NCI-H1417 treated with DMSO at 0.1 percent for 48 hours (cell line): Measurements from ENCODE around the gene ITGB6.
"Not testable (repeated sequence)": the region's sequence is repeated elsewhere in the genome, so short reads cannot be mapped to it uniquely, and the experiment has no call there.

ENCODE experiments used
- DNase-seq: peaks from one replicate; lab custom pipeline; 2025; lab: John Stamatoyannopoulos, UW

The ITGB6 gene

DNA sequence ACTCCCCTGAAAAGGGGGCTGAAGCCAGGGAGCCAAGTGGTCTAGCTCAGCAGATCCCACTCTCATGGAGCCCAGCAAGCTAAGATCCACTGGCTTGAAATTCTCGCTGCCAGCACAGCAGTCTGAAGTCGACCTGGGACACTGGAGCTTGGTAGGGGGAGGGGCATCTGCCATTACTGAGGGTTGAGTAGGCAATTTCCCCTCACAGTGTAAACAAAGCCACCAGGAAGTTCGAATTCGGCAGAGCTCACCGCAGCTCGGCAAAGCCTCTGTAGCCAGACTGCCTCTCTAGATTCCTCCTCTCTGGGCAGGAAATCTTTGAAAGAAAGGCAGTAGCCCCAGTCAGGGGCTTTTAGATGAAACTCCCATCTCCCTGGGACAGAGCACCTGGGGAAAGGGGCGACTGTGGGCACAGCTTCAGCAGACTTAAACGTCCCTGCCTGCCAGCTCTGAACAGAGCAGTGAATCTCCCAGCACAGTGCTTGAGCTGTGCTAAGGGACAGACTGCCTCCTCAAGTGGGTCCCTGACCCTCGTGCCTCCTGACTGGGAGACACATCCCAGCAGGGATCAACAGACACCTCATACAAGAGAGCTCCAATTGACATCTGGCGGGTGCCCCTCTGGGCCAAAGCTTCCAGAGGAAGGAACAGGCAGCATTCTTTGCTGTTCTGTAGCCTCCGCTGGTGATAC is 18.8 kb downstream of the ITGB6 start:
- DNase-seq, result not testable (repeated sequence)

DNA sequence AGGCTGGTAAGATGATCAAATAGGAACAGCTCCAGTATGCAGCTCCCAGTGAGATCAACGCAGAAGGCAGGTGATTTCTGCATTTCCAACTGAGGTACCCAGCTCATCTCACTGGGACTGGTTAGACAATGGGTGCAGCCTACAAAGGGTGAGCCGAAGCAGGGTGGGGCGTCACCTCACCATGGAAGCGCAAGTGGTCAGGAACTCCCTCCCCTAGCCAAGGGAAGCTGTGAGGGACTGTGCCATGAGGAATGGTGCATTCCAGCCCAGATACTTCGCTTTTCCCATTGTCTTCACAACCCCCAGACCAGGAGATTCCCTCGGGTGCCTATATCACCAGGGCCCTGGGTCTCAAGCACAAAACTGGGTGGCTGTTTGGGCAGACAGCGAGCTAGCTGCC is 19.4 kb downstream of the ITGB6 start:
- not testable (repeated sequence) for DNase-seq

DNA sequence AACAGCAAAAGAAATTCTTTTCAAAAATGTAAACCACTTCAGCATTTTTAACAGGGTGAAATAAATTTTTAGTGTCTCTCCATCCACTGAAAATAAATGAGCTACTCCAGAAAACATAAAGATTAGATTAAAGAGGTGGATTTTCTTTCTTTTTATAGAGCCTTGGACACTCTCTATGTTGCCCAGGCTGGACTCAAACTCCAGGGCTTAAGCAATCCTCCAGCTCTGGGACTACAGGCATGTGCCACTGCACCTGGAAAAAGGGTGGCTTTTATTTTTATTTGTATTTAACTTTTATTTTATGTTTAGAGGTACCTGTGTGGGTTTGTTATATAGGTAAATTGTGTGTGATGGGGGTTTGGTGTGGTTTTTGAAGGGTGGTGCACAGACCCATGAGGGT is 19.9 kb downstream of the ITGB6 start:
- no peak for DNase-seq

DNA sequence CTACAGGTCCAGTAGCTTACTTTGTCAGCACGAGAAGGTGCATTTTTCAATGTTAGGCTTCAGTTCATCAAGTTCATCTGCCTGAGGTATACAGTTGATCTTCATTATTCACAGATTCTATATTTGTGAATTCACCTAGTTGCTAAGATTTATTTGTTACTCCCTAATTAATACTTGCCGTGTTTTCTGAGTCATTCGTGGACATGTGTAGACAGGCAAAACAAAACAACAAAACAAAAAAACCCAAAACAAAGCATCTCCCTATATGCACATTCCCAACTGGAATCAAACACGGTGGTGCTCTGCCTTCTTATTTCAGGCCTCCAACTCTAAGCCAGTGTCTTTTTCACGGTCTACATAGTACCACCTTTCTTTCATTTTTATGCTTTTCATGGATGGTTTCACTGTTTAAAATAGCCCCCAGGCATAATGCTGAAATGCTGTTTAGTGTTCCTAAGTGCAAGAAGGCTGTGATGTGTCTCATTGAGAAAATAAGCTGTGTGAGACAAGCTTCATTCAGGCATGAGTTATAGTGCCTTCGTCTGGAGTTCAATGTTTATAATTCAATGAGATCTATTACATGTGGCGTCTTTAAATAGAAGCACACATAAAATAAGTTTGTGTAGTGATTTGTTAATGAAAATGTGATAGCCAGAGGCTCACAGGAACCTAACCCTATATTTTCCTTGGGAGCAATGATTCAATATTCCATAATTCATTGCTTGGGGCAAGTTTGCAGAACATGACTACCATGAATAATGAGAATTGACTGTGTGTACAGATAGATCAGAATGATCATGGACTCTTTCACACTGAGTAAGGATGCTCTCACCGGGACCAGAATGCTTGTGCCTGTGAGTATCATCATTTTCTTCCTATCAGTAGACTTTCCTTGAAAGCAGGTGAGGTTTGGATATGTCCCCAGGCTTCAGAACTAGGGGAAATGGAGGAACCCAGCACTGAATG is 24.6 kb downstream of the ITGB6 start:
- DNase-seq, result no peak

DNA sequence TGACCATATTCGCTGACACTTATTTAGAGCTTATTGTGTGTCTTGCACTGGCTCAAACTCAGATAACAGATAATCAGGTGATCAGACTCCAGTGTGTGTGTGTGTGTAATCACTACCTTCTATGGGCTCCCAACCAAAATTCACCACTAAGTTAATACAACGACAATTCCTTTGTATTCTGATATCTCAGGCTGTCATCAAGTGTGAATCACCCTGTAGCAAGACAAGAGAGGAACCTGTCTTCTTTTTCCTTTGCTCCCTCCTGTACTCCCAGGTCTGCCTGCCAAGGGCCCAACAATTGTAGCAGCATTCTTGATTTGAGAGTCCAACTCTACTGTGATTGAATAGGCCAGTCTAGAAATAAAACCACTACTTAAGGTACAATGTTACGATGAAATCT is 25.8 kb downstream of the ITGB6 start:
- DNase-seq, result no peak

DNA sequence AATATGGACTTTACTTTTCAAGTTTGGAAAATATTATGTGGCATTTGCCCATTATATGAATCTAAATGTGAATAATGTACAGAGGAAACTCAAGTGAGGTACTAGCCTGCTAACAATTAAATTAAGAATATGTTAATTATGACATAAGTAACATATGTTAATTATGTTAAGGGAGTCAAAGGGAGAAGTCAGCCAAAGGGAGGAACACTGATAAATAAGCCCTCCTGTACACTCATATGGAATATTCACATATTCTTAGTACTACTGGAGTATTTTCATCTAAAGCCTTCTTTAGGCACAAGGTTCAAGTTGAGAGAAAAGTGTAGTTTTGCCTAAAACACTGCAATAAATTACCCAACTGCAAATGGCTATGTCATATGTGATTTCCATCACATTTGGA is 30.1 kb downstream of the ITGB6 start:
- DNase-seq, result no peak

DNA sequence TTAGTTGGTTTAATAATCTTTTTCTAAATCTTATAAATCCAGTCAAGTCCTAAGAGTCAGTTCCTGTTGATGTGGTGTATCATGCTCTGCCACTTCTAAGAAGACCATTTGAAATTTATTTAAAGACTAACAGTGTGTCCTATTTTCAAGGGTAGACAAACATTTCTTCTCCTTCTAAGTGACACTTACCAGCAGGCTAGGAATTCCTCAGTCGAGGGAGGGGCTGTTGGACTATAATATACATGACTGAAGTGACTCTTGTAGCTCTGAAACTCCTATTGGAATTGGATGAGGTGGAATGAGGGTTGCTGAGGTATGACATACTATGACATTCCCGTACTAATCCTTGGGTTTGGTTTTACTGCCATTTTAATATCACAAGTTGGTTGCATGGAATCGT is 30.6 kb downstream of the ITGB6 start:
- DNase-seq, result no peak

DNA sequence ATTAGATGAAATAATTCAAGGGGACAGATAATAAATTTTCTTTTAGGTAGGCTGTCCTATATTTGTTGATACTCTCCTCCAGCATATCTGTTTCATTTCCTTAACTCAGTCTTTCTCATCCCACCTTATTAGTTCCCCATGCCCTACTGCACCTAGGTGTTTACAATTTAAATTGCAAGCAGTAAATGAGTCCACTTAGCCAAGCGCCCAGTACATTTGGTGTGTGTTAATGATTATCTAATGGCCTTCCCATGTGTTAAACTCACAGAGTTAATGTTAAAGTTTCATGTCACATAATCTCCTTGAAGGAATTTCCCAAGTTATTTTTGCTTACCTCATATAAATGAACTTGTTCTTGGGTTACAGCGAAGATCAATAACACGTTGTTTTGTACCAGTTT is 31.2 kb downstream of the ITGB6 start:
- no peak for DNase-seq

DNA sequence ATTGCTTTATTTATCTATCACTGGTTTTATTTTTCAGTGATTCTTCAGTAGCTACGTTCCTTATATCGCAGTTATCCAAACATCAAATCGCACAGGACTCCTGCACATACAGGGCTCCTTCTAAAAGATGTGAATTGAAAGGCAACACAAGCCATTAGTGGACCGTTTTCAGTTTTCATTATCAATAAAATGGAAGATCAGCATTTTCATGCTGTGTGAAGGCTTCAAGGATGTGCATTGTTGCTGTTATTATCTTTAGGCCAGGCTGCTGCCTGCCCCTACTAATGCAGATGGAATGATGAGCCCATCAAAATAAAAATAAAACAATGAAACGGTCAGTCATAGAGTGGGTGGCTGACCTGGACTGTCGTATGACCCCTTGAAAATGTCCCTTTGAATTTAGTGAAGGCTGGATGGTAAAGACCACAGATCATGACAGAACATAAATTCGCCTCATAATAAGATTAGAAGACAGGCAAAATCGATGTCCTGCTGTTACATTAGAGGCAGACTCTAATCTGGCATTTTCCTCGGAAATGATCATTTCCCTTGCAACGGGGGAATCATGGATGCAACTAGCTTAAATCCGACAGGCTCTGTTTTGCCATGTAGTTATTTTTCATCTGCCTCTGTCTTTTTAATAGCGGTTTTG is 32.9 kb downstream of the ITGB6 start:
- no peak for DNase-seq

DNA sequence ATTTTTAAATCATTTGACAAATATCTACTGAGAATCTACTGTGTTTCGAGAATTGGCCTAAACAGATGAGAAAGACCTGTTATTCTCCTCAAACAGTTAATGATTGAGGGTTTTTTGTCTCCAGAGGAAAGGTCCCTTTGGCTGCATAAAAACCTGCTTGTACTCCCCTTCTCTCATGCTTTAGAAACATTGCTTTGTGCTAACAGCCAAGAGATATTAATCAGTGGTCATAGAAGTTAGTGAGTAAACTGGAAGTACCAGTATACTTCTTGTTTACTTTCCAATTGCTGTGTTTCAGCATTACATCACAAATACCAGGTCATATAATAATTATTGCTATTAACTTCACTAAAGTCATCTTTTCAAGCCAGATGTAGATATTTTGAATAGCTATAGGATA is 34.1 kb downstream of the ITGB6 start:
- DNase-seq, result no peak

DNA sequence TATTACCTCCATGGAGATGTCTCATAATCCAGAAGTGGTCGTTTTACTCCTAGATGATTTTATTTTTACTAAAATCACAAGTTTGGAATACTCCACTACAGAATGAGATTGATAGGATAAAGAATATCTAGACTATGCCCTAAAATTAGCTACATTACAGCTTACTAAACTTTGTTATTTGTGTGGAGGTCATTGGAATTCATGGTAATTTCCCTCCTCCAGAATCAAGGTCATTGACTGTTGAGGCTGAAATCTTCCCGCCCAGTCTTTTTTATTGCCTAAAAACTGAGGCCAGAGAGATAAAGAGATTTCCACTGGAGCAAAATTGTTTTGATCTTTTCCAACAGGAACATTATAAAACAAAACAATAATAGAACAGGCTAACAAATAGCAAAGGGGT is 35.0 kb downstream of the ITGB6 start:
- no peak for DNase-seq

DNA sequence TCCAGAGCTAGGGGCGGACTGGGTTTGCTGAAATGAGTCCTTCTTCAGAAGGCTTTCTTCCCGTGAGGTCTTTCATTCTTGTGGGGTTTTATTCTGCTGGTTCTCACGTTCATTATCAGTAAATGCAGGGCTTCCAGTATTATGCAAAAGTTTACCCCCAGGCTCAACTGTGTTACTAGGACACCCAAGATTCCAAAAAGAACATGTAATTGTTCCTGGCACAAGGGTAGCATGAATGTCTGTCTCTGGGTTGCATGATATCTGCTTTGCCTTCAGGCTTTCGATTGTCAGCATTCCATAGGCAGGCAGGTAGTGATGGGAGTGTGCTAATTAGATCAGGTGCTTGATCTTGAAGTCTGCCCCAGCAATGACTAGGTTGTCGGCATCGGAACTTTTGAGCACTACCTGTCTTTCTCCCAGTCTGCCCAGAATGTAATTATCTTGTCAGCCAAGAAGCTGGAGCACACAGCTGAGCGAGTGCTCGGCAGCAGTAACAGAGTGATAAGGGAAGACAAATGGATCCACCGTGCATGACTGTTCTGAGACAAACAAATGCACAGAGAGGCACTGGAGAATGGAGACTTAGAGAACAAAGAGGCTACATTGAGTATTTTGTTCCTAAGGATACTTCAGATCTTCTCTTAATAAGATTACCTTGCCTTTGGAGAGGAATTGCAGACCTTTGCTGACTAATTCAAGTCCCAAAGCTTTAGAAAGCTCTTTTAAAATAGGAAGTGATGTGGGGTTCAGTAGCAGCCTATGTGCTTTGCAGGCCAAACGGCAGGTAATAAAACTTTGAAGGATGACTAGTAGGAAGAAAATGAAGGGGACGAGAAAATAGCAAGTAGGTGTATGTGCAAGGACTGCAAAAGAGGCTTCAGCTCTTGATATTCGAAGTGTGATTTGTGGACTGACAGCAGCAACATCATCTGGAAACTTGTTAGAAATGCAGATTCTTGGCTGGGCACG is 41.9 kb downstream of the ITGB6 start:
- no peak for DNase-seq

DNA sequence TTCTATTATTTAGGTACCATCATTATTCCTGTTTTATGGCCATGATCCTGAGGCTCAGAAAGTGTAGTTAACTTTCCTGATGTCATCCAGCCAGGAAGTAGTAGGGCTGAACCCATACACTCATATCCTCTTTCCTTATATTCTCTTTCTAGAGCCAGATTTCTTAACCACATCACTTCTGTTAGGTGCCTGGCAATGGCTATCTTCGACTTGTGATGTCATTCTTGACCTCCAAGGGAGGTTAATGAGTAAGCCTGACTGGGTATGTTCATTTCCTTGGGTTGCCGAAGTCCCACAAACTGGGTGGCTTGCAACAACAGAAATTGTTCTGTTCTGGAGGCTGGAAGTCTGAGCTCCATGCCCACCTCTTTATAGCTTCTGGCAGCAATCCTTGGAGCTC is 43.4 kb downstream of the ITGB6 start:
- no peak for DNase-seq

DNA sequence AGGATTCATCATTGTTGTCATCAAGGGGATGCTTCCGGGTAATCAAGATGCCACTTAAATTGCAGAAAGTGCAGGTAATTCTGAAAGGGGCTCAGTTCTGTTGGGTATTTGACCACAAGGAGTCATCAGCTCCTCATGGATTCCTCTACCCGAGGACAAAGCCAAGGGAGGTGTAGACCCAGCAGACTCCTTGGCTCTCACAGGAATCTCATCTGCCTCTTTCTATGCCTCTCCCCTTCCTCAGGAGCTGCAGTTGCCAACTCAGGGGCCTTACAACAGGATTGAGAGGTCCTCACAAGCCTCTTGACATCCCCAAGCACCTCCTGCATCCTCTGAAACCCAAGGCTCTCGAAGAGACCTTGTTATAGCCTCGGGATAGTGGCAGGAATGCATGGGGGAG is 44.0 kb downstream of the ITGB6 start:
- DNase-seq, result no peak

DNA sequence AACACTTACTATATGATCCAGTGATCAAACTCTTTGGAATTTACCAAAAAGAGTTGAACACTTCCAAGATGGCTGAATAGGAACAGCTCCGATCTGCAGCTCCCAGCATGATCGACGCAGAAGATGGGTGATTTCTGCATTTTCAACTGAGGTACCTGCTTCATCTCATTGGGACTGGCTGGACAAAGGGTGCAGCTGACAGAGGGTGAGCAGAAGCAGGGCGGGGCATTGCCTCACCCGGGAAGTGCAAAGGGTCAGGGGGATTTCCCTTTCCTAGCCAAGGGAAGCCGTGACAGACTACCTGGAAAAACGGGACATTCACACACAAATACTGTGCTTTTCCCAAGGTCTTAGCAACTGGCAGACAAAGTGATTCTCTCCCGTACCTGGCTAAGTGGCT is 51.7 kb downstream of the ITGB6 start:
- DNase-seq, result not testable (repeated sequence)

DNA sequence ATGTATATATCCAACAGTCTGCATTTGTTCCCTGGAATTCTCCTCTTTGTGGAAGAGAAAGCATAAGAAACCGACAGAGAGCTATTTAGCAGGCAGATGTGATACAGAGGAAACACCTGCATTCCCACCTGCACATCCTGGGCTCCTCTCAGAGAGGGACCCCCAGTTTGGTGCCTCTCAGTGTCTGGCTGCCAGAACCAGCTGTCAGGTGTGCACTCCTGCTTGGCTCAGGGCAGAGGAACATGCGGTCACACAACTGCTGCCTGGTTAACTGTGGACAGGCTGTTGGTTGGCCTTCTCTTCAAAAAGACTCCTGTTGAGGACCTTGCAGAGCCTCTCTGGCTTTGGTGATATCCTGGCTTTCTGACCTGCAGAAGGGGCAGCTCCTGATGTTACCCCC is 54.6 kb downstream of the ITGB6 start:
- no peak for DNase-seq

DNA sequence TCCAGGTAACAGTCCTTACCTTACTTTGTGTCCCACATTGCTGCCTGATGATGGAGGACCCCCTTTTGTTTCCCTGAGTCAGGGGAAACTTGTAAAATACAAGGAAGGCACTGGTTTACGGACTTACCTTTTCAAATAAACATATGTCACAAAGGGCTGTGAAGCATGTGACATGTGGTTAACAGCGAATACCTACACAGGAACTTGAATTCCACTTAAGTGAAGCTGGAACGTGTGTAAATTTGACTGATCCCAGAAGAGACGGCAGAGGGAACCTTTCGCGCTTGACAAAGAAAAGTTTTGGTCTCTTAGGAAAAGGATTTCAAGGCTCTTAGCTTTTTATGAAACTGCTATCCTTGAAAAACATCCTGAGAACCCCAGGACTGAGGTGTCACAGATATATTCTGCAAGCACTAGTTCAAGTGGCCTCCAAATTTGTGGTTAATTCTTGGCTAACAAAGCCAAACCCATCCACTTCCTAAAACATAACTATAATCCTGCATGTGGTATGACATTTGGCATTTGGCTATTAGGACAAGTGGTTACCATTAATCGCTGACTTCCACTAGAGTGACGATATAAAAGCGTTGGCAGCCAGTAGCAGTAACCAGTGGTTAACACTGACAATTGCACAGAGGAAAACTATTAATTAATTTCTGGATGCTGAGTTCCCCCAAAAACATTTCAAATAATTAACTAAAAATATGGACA is 55.6 kb downstream of the ITGB6 start:
- no peak for DNase-seq

DNA sequence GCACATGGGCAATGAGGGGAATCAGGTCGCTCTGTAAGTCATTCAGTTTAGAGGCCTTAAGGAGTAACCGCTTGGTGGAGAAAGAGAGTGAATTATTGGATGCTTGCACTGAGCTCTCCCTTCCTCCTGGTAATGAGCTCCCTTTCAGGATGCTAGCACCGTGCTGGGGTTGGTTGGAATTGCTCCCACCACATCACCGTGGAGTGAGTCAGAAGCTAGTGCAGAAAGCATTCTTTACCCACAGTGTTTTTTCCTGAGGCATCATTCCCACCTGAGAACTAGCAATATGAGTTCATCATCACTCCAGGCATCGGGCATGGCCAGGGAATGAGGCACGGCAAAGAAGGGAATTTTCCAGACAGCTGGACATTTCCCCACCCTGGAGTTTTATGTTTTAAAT is 57.6 kb downstream of the ITGB6 start:
- DNase-seq, result no peak

DNA sequence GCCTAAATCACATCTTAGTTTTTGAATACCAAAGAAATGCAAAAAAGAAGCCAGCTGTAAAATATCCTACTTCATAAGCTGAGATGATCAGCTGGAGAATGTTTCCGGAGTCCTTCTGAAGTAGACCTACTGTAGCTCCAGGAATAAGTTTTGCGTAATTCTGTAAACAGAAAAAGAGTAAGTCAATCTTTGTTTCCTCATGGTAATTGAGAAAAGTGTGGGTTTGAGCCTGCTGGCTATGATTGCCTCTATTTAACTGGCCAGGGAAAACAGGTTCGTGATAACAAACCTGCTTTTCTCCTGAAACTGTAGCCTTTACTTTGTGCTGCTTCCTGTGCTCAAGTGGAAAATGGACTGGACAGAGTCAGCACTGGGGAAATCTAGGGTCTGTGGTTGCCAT is 58.2 kb downstream of the ITGB6 start:
- DNase-seq, result no peak

DNA sequence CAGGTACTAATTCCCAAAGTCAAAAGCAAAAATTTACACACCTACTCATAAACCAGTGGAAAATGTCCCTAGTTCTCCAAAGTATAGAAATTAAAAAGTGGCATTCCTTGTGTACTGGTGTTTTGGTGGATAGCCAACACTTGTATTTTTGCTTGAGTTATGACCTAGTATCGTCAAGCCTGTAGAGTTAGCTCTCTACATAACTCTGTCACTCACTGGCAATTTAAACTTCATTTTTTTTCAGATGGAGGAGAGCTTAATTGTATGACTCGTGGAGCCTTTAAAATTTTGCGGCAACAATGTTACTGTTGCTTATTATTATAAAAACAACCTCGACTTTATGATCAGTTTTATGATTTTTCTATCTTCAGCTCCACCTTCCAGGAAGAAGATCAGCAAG is 58.7 kb downstream of the ITGB6 start:
- no peak for DNase-seq

DNA sequence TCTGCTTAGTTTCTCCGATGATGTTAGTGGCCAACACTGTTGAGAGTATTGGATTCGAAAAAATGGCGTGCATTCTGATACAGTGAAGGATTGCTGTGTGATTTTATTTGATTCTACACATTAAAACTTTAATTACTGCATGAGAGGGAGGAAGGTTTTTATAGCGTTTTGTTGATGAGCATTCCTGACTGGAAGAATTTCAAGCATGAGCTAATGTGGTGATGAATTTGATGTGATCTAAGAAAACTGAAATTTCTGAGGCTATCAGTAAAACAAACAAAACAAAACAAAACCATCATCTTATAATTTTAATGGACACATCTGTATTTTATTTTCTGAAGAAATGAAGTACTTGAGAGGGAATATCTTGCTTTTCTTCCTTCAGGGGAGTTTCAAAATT is 59.6 kb downstream of the ITGB6 start:
- DNase-seq, result no peak
